ENCODE data around the gene XAGE1A.
"Not testable (repeated sequence)": the region's sequence is repeated elsewhere in the genome, so short reads cannot be mapped to it uniquely, and the experiment has no call there.

The XAGE1A gene, protein sequence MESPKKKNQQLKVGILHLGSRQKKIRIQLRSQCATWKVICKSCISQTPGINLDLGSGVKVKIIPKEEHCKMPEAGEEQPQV

DNA sequence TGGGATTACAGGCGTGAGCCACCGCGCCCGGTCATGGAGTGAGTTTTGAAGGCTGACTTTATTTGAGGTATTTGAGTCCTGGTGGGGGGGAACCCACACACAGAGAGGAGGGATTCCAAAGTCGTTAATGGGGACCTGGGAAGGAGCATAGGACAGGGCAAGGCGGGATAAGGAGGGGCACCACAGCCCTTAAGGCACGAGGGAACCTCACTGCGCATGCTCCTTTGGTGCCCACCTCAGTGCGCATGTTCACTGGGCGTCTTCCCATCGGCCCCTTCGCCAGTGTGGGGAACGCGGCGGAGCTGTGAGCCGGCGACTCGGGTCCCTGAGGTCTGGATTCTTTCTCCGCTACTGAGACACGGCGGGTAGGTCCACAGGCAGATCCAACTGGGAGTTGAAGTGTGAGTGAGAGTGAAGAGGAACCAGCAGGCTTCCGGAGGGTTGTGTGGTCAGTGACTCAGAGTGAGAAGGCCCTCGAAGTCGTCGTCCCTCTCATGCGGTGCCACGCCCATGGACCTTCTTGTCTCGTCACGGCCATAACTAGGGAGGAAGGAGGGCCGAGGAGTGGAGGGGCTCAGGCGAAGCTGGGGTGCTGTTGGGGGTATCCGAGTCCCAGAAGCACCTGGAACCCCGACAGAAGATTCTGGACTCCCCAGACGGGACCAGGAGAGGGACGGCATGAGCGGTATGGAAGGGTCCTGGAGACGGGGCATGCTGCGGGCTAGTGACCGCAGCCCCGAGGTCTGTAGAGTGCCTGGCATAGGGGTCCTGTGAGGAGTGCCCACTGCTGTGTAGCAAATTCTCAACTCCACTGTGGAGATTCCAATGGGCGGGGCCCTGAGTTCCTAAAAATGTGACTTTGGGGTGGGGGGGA, at the start of gene XAGE1A:
XAGE1A (plus strand) TSS at position 264 of the 874 bp plus-strand sequence. CDS start 1,554 bp downstream, outside the sequence.
- not testable (repeated sequence) for DNase-seq (ENCODE audit: low read depth in 2 of 2, low spot score in 1 of 2)

DNA sequence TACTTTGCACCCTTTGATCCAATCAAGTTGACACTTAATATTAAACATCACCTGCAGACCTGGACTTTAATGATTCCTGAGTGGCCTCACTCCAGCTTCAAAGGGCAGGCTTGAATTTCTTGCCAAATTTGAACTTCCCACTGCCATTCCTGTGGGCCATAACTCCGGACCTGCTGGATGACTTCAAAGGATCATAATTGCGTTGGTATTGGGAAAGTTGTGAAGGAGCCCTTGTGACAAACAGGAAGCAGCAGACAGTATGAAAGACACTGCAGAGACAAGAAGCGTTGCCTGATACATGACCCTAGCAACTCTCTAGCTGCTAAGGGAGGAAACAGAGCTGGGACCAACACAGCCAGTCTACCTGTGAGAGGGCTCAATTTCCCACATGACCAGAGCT, 43.6 kb upstream of the XAGE1A start:
- not testable (repeated sequence) for DNase-seq (ENCODE audit: low read depth in 2 of 2, low spot score in 1 of 2)

DNA sequence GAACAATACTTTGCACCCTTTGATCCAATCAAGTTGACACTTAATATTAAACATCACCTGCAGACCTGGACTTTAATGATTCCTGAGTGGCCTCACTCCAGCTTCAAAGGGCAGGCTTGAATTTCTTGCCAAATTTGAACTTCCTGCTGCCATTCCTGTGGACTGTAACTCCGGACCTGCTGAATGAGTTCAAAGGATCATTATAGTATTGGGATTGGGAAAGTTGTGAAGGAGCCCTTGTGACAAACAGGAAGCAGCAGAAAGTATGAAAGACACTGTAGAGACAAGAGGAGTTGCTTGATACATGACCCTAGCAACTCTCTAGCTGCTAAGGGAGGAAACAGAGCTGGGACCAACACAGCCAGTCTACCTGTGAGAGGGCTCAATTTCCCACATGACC, 24.3 kb upstream of the XAGE1A start:
- DNase-seq (ENCODE audit: low read depth in 2 of 2, low spot score in 1 of 2): not testable (repeated sequence)

DNA sequence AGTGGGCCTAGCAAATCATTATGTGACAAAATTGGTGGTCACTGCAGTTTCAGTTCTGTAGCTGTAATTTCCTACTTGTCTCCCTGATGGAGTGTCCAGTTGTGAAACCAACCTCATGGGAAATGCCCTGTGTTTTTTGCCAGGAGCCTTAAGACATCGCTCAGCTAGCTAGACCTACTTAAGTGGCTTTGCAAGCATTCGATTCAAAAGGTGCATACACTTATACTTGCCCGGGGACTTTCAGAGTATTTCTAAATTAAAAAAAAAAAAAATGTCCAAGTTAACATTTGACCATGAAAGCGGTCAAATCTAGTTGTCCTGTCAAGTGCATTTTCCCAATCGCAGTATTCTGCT, 788 bp downstream of the XAGE1A start:
- not testable (repeated sequence) for DNase-seq (ENCODE audit: low read depth in 2 of 2, low spot score in 1 of 2)

DNA sequence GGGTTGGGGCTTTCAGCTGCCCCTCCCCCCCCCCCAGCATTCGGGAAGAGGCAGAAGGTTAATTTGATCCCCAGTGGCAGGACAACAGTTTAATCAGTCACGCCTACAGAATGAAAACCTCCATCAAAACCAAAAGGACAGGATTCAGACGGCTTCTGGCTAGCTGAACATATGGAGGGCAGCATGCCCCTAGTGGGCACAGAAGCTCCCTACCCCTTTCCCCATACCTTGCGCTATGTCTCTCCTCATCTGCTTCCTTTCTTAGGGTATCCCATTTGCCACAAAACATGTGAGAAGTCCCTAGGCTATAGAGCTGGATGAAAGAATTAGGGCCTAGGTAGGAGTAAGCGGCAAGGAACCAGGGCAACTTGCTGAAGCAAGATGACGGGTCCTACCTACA, 5.8 kb downstream of the XAGE1A start:
- not testable (repeated sequence) for DNase-seq (ENCODE audit: low read depth in 2 of 2, low spot score in 1 of 2)

DNA sequence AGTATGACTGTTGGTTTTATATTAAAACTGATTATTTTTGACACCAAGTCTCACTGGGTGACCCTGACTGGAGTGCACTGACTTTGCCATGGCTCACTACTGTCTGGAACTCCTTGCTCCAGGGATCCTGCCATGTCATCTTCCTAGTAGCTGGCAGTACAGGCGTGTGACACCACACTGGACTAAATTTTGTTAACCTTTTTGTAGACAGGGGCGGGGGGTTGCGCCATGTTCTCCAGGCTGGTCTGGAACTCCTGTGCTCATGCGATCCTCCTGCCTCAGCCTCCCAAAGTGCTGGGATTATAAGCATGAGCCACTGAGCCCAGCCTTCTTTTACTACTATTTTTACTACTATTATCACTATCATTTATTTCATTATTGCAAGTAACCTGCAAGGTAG, 8.9 kb downstream of the XAGE1A start:
- no peak for DNase-seq (ENCODE audit: low read depth in 2 of 2, low spot score in 1 of 2)

DNA sequence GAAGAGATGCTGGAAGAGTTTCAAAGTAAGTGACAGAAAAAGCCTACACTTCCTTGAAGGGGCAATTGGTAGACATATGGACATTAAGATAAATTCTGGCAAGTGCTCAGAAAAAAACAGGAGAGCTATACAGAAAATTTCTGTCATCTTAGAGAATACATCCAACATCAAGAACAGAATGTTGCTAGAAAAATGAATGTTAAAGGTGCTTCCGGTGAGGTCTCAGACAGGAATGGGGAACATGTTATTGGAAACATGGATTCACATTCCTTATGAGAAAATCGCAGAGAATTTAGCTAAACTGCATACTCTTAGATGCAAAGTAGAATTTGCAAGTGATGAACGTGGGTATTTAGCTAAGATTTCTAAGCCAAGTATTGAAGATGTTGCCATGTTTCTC, 11.7 kb downstream of the XAGE1A start:
- no peak for DNase-seq (ENCODE audit: low read depth in 2 of 2, low spot score in 1 of 2)

DNA sequence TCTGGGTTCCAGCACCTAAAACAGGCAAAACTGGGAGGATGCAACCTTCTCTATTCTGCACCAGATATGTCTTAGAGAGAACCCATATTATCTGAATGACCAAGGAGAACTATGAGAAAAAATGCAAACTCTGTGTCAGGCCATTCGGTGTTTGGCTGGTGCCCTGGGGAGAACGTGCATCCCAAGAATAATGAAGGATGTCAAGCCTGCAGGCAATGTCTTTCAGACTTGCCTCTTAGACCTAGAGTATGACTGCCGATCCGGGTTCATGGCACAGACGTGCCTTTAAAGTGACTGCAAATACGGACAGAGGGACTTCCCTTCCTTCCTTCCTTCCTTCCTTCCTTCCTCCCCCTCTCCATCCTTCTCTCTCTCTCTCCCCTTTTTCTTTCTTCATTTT, 14.3 kb downstream of the XAGE1A start:
- no peak for DNase-seq (ENCODE audit: low read depth in 2 of 2, low spot score in 1 of 2)

DNA sequence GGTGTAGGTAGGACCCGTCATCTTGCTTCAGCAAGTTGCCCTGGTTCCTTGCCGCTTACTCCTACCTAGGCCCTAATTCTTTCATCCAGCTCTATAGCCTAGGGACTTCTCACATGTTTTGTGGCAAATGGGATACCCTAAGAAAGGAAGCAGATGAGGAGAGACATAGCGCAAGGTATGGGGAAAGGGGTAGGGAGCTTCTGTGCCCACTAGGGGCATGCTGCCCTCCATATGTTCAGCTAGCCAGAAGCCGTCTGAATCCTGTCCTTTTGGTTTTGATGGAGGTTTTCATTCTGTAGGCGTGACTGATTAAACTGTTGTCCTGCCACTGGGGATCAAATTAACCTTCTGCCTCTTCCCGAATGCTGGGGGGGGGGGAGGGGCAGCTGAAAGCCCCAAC, 15.5 kb downstream of the XAGE1A start:
- not testable (repeated sequence) for DNase-seq (ENCODE audit: low read depth in 2 of 2, low spot score in 1 of 2)

DNA sequence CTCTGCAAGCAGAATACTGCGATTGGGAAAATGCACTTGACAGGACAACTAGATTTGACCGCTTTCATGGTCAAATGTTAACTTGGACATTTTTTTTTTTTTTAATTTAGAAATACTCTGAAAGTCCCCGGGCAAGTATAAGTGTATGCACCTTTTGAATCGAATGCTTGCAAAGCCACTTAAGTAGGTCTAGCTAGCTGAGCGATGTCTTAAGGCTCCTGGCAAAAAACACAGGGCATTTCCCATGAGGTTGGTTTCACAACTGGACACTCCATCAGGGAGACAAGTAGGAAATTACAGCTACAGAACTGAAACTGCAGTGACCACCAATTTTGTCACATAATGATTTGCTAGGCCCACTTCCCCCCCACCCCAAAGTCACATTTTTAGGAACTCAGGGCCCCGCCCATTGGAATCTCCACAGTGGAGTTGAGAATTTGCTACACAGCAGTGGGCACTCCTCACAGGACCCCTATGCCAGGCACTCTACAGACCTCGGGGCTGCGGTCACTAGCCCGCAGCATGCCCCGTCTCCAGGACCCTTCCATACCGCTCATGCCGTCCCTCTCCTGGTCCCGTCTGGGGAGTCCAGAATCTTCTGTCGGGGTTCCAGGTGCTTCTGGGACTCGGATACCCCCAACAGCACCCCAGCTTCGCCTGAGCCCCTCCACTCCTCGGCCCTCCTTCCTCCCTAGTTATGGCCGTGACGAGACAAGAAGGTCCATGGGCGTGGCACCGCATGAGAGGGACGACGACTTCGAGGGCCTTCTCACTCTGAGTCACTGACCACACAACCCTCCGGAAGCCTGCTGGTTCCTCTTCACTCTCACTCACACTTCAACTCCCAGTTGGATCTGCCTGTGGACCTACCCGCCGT, 20.7 kb downstream of the XAGE1A start:
- DNase-seq (ENCODE audit: low read depth in 2 of 2, low spot score in 1 of 2): not testable (repeated sequence)

DNA sequence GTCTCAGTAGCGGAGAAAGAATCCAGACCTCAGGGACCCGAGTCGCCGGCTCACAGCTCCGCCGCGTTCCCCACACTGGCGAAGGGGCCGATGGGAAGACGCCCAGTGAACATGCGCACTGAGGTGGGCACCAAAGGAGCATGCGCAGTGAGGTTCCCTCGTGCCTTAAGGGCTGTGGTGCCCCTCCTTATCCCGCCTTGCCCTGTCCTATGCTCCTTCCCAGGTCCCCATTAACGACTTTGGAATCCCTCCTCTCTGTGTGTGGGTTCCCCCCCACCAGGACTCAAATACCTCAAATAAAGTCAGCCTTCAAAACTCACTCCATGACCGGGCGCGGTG, 21.3 kb downstream of the XAGE1A start, which contains the start of gene XAGE1B:
XAGE1B (minus strand) TSS at position 77 of the 339 bp plus-strand sequence. CDS start 1,536 bp downstream, outside the sequence.
- not testable (repeated sequence) for DNase-seq (ENCODE audit: low read depth in 2 of 2, low spot score in 1 of 2)

DNA sequence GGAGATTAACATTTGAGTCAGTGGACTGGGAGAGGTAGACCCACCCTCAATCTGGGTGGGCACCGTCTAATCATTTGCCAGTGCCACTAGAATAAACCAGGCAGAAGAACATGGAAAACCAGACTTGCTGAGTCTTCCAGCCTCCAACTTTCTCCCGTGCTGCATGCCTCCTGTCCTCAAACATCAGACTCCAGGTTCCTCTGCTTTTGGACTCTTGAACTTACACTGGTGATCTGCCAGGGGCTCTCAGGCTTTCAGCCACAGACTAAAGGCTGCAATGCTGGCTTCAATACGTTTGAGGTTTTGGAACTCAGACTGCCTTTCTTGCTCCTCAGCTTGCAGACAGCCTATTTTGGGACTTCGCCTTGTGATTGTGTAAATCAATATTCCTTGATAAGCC, 45.4 kb downstream of the XAGE1A start:
- DNase-seq (ENCODE audit: low read depth in 2 of 2, low spot score in 1 of 2): not testable (repeated sequence)

DNA sequence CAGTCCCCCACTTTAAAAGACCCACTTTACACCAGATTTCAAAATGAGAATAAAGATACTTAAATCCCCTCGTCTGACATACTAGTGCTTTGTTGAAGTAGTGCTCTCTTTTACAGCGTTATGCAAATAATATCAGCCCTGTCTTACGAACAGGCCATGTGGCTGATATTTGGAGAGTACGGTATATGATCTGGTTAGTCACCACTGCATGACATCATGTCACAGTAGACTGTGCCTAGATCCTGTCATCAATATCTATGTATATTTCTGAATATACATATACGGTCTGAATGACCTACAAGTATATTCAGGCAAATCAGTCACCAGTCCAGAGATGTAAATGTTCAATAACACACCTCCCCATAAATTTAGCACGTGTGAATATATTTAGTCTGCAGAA, 46.7 kb downstream of the XAGE1A start:
- DNase-seq (ENCODE audit: low read depth in 2 of 2, low spot score in 1 of 2): no peak

DNA sequence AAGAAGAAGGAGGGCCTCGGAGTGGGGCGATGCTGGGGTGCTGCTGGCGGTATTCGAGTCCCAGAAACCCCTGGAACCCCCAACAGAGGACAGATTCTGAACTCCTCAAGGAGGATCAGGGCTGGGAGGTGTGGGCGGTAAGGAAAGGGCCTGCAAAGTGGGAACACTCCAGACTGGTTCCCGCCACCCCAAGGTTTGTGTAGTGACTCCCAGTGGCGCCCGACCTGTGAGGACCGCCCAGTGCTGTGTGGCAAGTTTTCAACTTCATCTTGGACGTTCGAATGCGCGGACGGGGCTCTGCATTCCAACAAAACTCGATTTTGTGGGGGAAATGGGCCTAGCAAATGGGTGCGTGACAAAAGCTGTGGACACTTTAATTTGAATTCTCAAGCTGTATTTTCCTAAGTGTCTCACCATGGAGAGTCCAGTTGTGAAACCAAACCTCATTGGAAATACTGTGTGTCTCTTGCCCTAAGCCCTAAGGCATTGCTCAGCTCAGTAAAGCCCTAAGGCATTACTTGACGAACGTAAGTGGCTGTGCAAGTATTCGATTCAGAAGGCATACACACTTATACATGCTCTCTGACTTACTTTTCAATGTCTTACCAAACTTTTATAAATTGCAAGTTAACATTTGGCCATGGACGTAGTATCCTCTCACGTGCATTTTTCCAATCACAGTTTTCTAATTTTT, 48.7 kb downstream of the XAGE1A start:
- no peak for DNase-seq (ENCODE audit: low read depth in 2 of 2, low spot score in 1 of 2)

DNA sequence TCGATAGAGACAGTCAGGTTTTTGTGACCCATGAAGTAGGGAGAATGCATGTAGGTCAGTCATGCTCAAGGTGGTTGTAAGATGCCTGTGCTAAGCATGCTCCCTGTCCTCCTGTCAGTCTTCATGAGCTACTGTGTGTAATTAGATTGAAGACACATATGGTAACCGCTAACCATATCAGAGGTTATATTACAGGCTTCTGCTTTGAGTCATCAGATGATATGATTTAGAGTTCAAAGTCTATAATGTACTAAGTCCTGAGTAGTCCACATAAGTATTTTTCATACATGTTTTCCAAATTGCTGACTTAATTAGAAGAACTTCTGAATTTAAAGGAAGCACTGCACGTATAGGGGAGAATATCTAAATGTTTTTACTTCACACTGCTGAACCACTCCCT, 53.2 kb downstream of the XAGE1A start:
- not testable (repeated sequence) for DNase-seq (ENCODE audit: low read depth in 2 of 2, low spot score in 1 of 2)

All from stimulated activated CD8-positive, alpha-beta memory T cell treated with anti-CD3 and anti-CD28 coated beads, Interleukin-4, amount 100 ng/mL, for 1 hour (primary cell).